Mesothelial cell of epicardium (in vitro differentiated cells): Measurements from ENCODE around the gene SESN2. TPM values are rescaled to one million over a fixed set of nuclear protein-coding genes. Genes with fewer than 3 reads are reported as not detected.
A peak's percentile ranks its signal among the peaks of the same experiment; 100 is the strongest.

Experiments
- DNase-seq, 2 experiments: peaks; one replicate each; pipeline ENCODE4 v3.0.0; 2021; ENCODE audit warnings: low spot score in 2 of 2; ENCODE audit not compliant: unreplicated experiment in 2 of 2
- H3K27ac Mint-ChIP-seq: 2 replicates; pipeline ENCODE4 v1.8.0; 2021; ENCODE audit warnings: mixed read lengths
- H3K27me3 Mint-ChIP-seq: 2 replicates; pipeline ENCODE4 v1.8.0; 2021; ENCODE audit warnings: low read depth, mixed read lengths
- H3K36me3 Mint-ChIP-seq: 2 replicates; pipeline ENCODE4 v1.8.0; 2021; ENCODE audit warnings: mixed read lengths
- H3K4me1 Mint-ChIP-seq: 2 replicates; pipeline ENCODE4 v1.8.0; 2021; ENCODE audit warnings: mixed read lengths
- H3K4me3 Mint-ChIP-seq: 2 replicates; pipeline ENCODE4 v1.8.0; 2021; ENCODE audit warnings: mild to moderate bottlenecking, moderate library complexity, mixed read lengths
- H3K9me3 Mint-ChIP-seq: 2 replicates; pipeline ENCODE4 v1.8.0; 2021; ENCODE audit warnings: mixed read lengths
- CTCF ChIP-seq: fragments of 200-600 bp; sonication (generic); IDR thresholded peaks from one replicate; pipeline ENCODE4 v1.5.0; 2021; ENCODE audit warnings: antibody characterized with exemption; ENCODE audit not compliant: unreplicated experiment
- total RNA-seq: library from RNA; stranded (reverse); gene quantifications from 3 replicates; pipeline ENCODE4 v1.2.1, GENCODE V29; 2021

SESN2 gene
- total RNA-seq, 1 donor from 2014 or later, result 21.4 TPM

GRCh38 chr1:28291711-28292110 is 32.4 kb downstream of the SESN2 start:
- H3K27ac Mint-ChIP-seq, result no peak overlapping the region
- no peaks in the 10 kb centered on the region for H3K36me3 Mint-ChIP-seq
- no peak for TF ChIP-seq CTCF
- no peaks in the 10 kb centered on the region for H3K9me3 Mint-ChIP-seq
- H3K27me3 Mint-ChIP-seq, result no peaks in the 10 kb centered on the region
- H3K4me1 Mint-ChIP-seq, result peaks cover 7% of the 10 kb centered on the region
- H3K4me3 Mint-ChIP-seq, result no peak overlapping the region
- no peak for DNase-seq

GRCh38 chr1:28295936-28296335 is 36.6 kb downstream of the SESN2 start:
- Mint-ChIP-seq H3K27ac (peak overlapping the region; percentile 81), H3K9me3 (no peaks in the 10 kb centered on the region), H3K4me1 (peaks cover 14% of the 10 kb centered on the region), H3K36me3 (no peaks in the 10 kb centered on the region), H3K4me3 (peak overlapping the region; percentile 51), H3K27me3 (no peaks in the 10 kb centered on the region)
- no peak for DNase-seq
- TF ChIP-seq CTCF, result no peak

- Mint-ChIP-seq H3K9me3 (no peaks in the 10 kb centered on the region), H3K4me3 (peak overlapping the region; percentile 51), H3K27me3 (no peaks in the 10 kb centered on the region), H3K36me3 (no peaks in the 10 kb centered on the region), H3K27ac (peak overlapping the region; percentile 81), H3K4me1 (peaks cover 18% of the 10 kb centered on the region)
- no peak for TF ChIP-seq CTCF
- peak; percentile 32 to 65 for DNase-seq
Measured at GRCh38 chr1:28296401-28297261, 37.3 kb downstream of the SESN2 start.

GRCh38 chr1:28297826-28298225 is 38.5 kb downstream of the SESN2 start:
- Mint-ChIP-seq H3K36me3 (no peaks in the 10 kb centered on the region), H3K4me3 (no peak overlapping the region), H3K27me3 (no peaks in the 10 kb centered on the region), H3K4me1 (peaks cover 21% of the 10 kb centered on the region), H3K27ac (no peak overlapping the region), H3K9me3 (no peaks in the 10 kb centered on the region)
- TF ChIP-seq CTCF, result no peak
- DNase-seq, result no peak

- no peak for DNase-seq
- H3K9me3 Mint-ChIP-seq, result no peaks in the 10 kb centered on the region
- H3K4me3 Mint-ChIP-seq, result no peak overlapping the region
- no peaks in the 10 kb centered on the region for H3K36me3 Mint-ChIP-seq
- TF ChIP-seq CTCF, result no peak
- H3K4me1 Mint-ChIP-seq, result peaks cover 21% of the 10 kb centered on the region
- peak overlapping the region; percentile 39 for H3K27ac Mint-ChIP-seq
- no peaks in the 10 kb centered on the region for H3K27me3 Mint-ChIP-seq
Measured at GRCh38 chr1:28298438-28298837, 39.1 kb downstream of the SESN2 start.
